ENCODE data around the gene TESK2. TPM values are rescaled to one million over a fixed set of nuclear protein-coding genes. Genes with fewer than 3 reads are reported as not detected.
A peak's percentile ranks its signal among the peaks of the same experiment; 100 is the strongest.

Gene TESK2
- total and polyA plus RNA-seq, 2 of the 13 experiments (the other 11 are each of a cell fraction or from before 2014, with no cell fraction given): 5.5 to 9.6 TPM

- peak; percentile 85 for TF ChIP-seq ZMYM3 (CRISPR knock-in tag; IDR thresholded peaks at IDR 0.05)
- 0 out of 2 replicates have a peak, but pooled peaks have one; percentile 84 for TF ChIP-seq REL (CRISPR knock-in tag; conservative IDR thresholded peaks at IDR 0.05)
- no peak for TF ChIP-seq ZNF138 (CRISPR knock-in tag; IDR thresholded peaks at IDR 0.05; ENCODE audit: low read depth)
- TF ChIP-seq ZNF747 (CRISPR knock-in tag; IDR thresholded peaks at IDR 0.05; ENCODE audit: borderline replicate concordance): peak; percentile 51; the same call in 1 of the 2 replicates
- TF ChIP-seq MED13 (CRISPR knock-in tag; IDR thresholded peaks at IDR 0.05): peak; percentile 95
- TF ChIP-seq ZNF574 (CRISPR knock-in tag; IDR thresholded peaks at IDR 0.05): peak; percentile 76
- TF ChIP-seq NRL (CRISPR knock-in tag; IDR thresholded peaks at IDR 0.05; ENCODE audit: borderline replicate concordance): peak; percentile 96
- peak; percentile 90 for TF ChIP-seq PREB (CRISPR knock-in tag; IDR thresholded peaks at IDR 0.05)
- TF ChIP-seq AFF4 (CRISPR knock-in tag; IDR thresholded peaks at IDR 0.05): peak; percentile 98
- no peak for TF ChIP-seq ZEB1 (IDR thresholded peaks at IDR 0.05; ENCODE audit: insufficient replicate concordance, low read depth)
- TF ChIP-seq ZNF737 (CRISPR knock-in tag; IDR thresholded peaks at IDR 0.05; ENCODE audit: borderline replicate concordance): peak; percentile 90; the same call in 1 of the 2 replicates
- peak in 1 of 2 experiments; percentile 89; a peak in 2 of 4 replicates for TF ChIP-seq ATF4 (CRISPR knock-in tag; IDR thresholded peaks at IDR 0.05)
- TF ChIP-seq TEF (CRISPR knock-in tag; IDR thresholded peaks at IDR 0.05): peak; percentile 68; the same call in 1 of the 2 replicates
- no peak; the same call in 1 of the 2 replicates for TF ChIP-seq GPN1 (CRISPR knock-in tag; IDR thresholded peaks at IDR 0.05; ENCODE audit: borderline replicate concordance)
- TF ChIP-seq BCL3 (CRISPR knock-in tag; IDR thresholded peaks at IDR 0.05): peak; percentile 91
- peak; percentile 92 for TF ChIP-seq FOXC1 (CRISPR knock-in tag; IDR thresholded peaks at IDR 0.05; ENCODE audit: borderline replicate concordance)
These were observed 30.7 kb upstream of the TESK2 start, which contains the start of gene PRDX1 (continued) for GRCh38 chr1:45521413-45522323.
